Measurements from ENCODE around the gene TRMT1. TPM values are rescaled to one million over a fixed set of nuclear protein-coding genes. Genes with fewer than 3 reads are reported as not detected.

Gene TRMT1
- total and polyA plus RNA-seq, 2 donors (not counting 1 experiment from before 2014, with no cell fraction given): 91.8 to 281 TPM

GRCh38 chr19:13155472-13156359 lies 39.2 kb upstream of the TRMT1 start:
- Histone ChIP-seq H3K36me3 (replicated peaks in 1 of 2; ENCODE audit: control extremely low read depth in 1 of 2, control insufficient read depth in 1 of 2, extremely low read depth in 1 of 2, insufficient read depth in 2 of 2, low read length in 1 of 2) (peaks cover 0 to 9% of the 10 kb centered on the region in 2 experiments), H3K27ac (ENCODE audit: low read length in 2 of 2) (peak overlapping the region; percentile 94 to 96), H3K4me3 (ENCODE audit: control extremely low read depth in 1 of 5, extremely low read depth in 1 of 5, insufficient read depth in 1 of 5, low read depth in 2 of 5, low read length in 4 of 5) (peak overlapping the region; percentile 82 to 100 (median 98)), H3K79me2 (ENCODE audit: control insufficient read depth, insufficient read depth, low read length) (peaks cover 67% of the 10 kb centered on the region), H3K27me3 (replicated peaks in 1 of 4; ENCODE audit: control extremely low read depth in 1 of 4, control insufficient read depth in 3 of 4, insufficient read depth in 4 of 4, low read length in 3 of 4) (no peaks in the 10 kb centered on the region), H4K20me1 (ENCODE audit: control insufficient read depth, insufficient read depth, low read length, poor library complexity, severe bottlenecking) (peaks cover 26% of the 10 kb centered on the region), H3K9ac (ENCODE audit: low read length) (peak overlapping the region; percentile 97), H3K4me1 (ENCODE audit: control insufficient read depth in 2 of 2, insufficient read depth in 2 of 2, low read length in 2 of 2) (peaks cover 44 to 62% of the 10 kb centered on the region in 2 donors), H3K4me2 (replicated peaks; ENCODE audit: low read depth, low read length, poor library complexity, severe bottlenecking) (peak overlapping the region; percentile 95), H3K9me3 (ENCODE audit: control extremely low read depth in 1 of 3, control insufficient read depth in 2 of 3, insufficient read depth in 1 of 3, low read length in 2 of 3) (no peaks in the 10 kb centered on the region), H2AFZ (ENCODE audit: insufficient read depth, low read depth, low read length, poor library complexity, severe bottlenecking) (no peak overlapping the region)
- intact Hi-C loops (cut with micrococcal nuclease): loop anchor here (1.0 kb wide), 4 partner anchors 12 to 53 kb away; no protein-coding TSS in a partner anchor
- H3K27me3 Mint-ChIP-seq: no peaks in the 10 kb centered on the region
- ChIA-PET POLR2A (interaction anchor here (0.5 to 4.6 kb wide), 20 partner anchors 8 to 363 kb away, joined by 3 to 116 read pairs (median 7); partner anchors contain the start of genes LYL1 and NACC1), CTCF (interaction anchor here (0.5 to 5.4 kb wide), 27 partner anchors 8 to 927 kb away, joined by 3 to 106 read pairs (median 5); partner anchors contain the start of gene LYL1)
- no peak for TF ChIP-seq CTCF (IDR thresholded peaks at IDR 0.05)
- TF ChIP-seq EZH2 (IDR thresholded peaks at IDR 0.05; ENCODE audit: borderline replicate concordance, insufficient read depth, low read depth, low read length, poor library complexity, severe bottlenecking): no peak
- DNase-seq: peak; percentile 98
- no peaks in the 10 kb centered on the region for H3K9me3 Mint-ChIP-seq (ENCODE audit: insufficient read depth)
- peaks cover 42% of the 10 kb centered on the region for H3K4me1 Mint-ChIP-seq
- WGBS (ENCODE audit: insufficient coverage): 0% methylated on average over 39 of the region's 55 CpGs
- H3K27ac Mint-ChIP-seq: peak overlapping the region; percentile 100
- ATAC-seq (ENCODE audit: low read depth): peak; percentile 53
- peak overlapping the region; percentile 92 for H3K4me3 Mint-ChIP-seq

Data from B cell (primary cell).